Measurements from ENCODE around the gene ZNF287. TPM values are rescaled to one million over a fixed set of nuclear protein-coding genes. Genes with fewer than 3 reads are reported as not detected.

ZNF287 gene
- total RNA-seq, 1 experiment from 2014 or later: 5.4 TPM

- Mint-ChIP-seq H3K27me3 (ENCODE audit: low read depth) (peaks cover 65% of the 10 kb centered on the region), H3K36me3 (no peaks in the 10 kb centered on the region), H3K4me1 (peaks cover 14% of the 10 kb centered on the region), H3K4me3 (peak overlapping the region; percentile 73), H3K27ac (no peak overlapping the region), H3K9me3 (peaks cover 14% of the 10 kb centered on the region)
- ChIA-PET POLR2A (interaction anchor here (1.1 kb wide), 1 partner anchor 48 kb away, joined by 4 read pairs; no protein-coding TSS in a partner anchor), CTCF (interaction anchor here (0.6 to 3.4 kb wide), 28 partner anchors 9 to 278 kb away, joined by 3 to 32 read pairs (median 4); partner anchors contain the start of genes CCDC144A and ZNF287)
- TF ChIP-seq, protein P1, sequence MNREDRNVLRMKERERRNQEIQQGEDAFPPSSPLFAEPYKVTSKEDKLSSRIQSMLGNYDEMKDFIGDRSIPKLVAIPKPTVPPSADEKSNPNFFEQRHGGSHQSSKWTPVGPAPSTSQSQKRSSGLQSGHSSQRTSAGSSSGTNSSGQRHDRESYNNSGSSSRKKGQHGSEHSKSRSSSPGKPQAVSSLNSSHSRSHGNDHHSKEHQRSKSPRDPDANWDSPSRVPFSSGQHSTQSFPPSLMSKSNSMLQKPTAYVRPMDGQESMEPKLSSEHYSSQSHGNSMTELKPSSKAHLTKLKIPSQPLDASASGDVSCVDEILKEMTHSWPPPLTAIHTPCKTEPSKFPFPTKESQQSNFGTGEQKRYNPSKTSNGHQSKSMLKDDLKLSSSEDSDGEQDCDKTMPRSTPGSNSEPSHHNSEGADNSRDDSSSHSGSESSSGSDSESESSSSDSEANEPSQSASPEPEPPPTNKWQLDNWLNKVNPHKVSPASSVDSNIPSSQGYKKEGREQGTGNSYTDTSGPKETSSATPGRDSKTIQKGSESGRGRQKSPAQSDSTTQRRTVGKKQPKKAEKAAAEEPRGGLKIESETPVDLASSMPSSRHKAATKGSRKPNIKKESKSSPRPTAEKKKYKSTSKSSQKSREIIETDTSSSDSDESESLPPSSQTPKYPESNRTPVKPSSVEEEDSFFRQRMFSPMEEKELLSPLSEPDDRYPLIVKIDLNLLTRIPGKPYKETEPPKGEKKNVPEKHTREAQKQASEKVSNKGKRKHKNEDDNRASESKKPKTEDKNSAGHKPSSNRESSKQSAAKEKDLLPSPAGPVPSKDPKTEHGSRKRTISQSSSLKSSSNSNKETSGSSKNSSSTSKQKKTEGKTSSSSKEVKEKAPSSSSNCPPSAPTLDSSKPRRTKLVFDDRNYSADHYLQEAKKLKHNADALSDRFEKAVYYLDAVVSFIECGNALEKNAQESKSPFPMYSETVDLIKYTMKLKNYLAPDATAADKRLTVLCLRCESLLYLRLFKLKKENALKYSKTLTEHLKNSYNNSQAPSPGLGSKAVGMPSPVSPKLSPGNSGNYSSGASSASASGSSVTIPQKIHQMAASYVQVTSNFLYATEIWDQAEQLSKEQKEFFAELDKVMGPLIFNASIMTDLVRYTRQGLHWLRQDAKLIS (CRISPR knock-in tag; IDR thresholded peaks at IDR 0.05; ENCODE audit: borderline replicate concordance): no peak
- no peak for TF ChIP-seq KAT7 (CRISPR knock-in tag; IDR thresholded peaks at IDR 0.05; ENCODE audit: borderline replicate concordance)
- TF ChIP-seq NR1H2 (CRISPR knock-in tag; IDR thresholded peaks at IDR 0.05): no peak
- TF ChIP-seq SMAD3 (CRISPR knock-in tag; IDR thresholded peaks at IDR 0.05; ENCODE audit: borderline replicate concordance): no peak
- TF ChIP-seq ZNF281 (CRISPR knock-in tag; IDR thresholded peaks at IDR 0.05): no peak
- TF ChIP-seq ZNF121 (CRISPR knock-in tag; IDR thresholded peaks at IDR 0.05): no peak
- TF ChIP-seq JUN (CRISPR knock-in tag; IDR thresholded peaks at IDR 0.05): no peak
- TF ChIP-seq CBFB (CRISPR knock-in tag; IDR thresholded peaks at IDR 0.05; ENCODE audit: low read depth): no peak
- TF ChIP-seq FOXK1 (CRISPR knock-in tag; IDR thresholded peaks at IDR 0.05): no peak
- TF ChIP-seq, protein P2, sequence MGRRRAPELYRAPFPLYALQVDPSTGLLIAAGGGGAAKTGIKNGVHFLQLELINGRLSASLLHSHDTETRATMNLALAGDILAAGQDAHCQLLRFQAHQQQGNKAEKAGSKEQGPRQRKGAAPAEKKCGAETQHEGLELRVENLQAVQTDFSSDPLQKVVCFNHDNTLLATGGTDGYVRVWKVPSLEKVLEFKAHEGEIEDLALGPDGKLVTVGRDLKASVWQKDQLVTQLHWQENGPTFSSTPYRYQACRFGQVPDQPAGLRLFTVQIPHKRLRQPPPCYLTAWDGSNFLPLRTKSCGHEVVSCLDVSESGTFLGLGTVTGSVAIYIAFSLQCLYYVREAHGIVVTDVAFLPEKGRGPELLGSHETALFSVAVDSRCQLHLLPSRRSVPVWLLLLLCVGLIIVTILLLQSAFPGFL (CRISPR knock-in tag; IDR thresholded peaks at IDR 0.05; ENCODE audit: borderline replicate concordance): no peak
- TF ChIP-seq CREB1 (CRISPR knock-in tag; IDR thresholded peaks at IDR 0.05): no peak
- TF ChIP-seq, protein P3, sequence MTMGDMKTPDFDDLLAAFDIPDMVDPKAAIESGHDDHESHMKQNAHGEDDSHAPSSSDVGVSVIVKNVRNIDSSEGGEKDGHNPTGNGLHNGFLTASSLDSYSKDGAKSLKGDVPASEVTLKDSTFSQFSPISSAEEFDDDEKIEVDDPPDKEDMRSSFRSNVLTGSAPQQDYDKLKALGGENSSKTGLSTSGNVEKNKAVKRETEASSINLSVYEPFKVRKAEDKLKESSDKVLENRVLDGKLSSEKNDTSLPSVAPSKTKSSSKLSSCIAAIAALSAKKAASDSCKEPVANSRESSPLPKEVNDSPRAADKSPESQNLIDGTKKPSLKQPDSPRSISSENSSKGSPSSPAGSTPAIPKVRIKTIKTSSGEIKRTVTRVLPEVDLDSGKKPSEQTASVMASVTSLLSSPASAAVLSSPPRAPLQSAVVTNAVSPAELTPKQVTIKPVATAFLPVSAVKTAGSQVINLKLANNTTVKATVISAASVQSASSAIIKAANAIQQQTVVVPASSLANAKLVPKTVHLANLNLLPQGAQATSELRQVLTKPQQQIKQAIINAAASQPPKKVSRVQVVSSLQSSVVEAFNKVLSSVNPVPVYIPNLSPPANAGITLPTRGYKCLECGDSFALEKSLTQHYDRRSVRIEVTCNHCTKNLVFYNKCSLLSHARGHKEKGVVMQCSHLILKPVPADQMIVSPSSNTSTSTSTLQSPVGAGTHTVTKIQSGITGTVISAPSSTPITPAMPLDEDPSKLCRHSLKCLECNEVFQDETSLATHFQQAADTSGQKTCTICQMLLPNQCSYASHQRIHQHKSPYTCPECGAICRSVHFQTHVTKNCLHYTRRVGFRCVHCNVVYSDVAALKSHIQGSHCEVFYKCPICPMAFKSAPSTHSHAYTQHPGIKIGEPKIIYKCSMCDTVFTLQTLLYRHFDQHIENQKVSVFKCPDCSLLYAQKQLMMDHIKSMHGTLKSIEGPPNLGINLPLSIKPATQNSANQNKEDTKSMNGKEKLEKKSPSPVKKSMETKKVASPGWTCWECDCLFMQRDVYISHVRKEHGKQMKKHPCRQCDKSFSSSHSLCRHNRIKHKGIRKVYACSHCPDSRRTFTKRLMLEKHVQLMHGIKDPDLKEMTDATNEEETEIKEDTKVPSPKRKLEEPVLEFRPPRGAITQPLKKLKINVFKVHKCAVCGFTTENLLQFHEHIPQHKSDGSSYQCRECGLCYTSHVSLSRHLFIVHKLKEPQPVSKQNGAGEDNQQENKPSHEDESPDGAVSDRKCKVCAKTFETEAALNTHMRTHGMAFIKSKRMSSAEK (CRISPR knock-in tag; IDR thresholded peaks at IDR 0.05; ENCODE audit: borderline replicate concordance): no peak
- TF ChIP-seq, protein P4, sequence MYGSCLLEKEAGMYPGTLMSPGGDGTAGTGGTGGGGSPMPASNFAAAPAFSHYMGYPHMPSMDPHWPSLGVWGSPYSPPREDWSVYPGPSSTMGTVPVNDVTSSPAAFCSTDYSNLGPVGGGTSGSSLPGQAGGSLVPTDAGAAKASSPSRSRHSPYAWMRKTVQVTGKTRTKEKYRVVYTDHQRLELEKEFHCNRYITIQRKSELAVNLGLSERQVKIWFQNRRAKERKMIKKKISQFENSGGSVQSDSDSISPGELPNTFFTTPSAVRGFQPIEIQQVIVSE (CRISPR knock-in tag; IDR thresholded peaks at IDR 0.05; ENCODE audit: borderline replicate concordance): no peak
- no peak for TF ChIP-seq NR2C2 (CRISPR knock-in tag; IDR thresholded peaks at IDR 0.05)
- TF ChIP-seq, protein P5, sequence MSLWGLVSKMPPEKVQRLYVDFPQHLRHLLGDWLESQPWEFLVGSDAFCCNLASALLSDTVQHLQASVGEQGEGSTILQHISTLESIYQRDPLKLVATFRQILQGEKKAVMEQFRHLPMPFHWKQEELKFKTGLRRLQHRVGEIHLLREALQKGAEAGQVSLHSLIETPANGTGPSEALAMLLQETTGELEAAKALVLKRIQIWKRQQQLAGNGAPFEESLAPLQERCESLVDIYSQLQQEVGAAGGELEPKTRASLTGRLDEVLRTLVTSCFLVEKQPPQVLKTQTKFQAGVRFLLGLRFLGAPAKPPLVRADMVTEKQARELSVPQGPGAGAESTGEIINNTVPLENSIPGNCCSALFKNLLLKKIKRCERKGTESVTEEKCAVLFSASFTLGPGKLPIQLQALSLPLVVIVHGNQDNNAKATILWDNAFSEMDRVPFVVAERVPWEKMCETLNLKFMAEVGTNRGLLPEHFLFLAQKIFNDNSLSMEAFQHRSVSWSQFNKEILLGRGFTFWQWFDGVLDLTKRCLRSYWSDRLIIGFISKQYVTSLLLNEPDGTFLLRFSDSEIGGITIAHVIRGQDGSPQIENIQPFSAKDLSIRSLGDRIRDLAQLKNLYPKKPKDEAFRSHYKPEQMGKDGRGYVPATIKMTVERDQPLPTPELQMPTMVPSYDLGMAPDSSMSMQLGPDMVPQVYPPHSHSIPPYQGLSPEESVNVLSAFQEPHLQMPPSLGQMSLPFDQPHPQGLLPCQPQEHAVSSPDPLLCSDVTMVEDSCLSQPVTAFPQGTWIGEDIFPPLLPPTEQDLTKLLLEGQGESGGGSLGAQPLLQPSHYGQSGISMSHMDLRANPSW (CRISPR knock-in tag; conservative IDR thresholded peaks at IDR 0.05; ENCODE audit: low read depth): no peak
- TF ChIP-seq SMAD4 (CRISPR knock-in tag; IDR thresholded peaks at IDR 0.05): no peak
- TF ChIP-seq ATF1 (CRISPR knock-in tag; IDR thresholded peaks at IDR 0.05): no peak
- ATAC-seq (no peak), DNase-seq (ENCODE audit: low spot score) (no peak)
Observed at GRCh38 chr17:16583781-16584180, 14.8 kb upstream of the ZNF287 start.

Data from WTC11 (cell line).